Measurements from ENCODE around the gene LIMA1.

DNA sequence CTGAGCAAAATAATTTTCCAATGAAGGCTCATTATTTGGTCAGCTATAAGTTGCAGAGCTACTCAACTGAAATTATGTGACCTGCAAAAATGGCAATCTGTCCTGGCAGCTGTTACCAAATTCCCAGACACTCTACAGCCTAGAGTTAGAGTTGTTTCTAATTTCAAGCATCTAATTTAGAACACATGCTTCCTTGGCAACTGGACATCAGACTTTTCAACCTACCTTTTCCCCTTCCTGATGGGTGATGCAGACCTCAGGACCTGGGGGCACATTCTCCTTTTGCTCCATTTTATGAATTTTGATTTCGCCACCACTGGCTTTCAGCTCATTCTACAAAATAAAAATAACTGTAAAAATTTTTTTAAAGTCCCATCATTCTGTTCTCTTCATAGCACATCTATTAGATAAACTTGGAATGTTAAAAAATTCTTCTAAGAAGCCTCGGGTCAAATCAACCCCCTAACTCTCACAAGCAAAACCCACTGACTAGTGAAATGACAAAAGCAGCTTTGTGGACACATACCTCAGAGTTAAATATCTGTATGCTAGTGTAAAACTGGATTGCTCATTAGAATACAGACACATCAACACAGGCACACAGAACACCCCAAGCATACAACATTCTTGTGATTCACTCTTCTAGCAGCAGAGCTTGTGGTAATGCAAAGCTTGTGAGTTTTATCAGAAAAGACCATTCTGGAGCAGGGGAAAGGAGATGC lies 82.6 kb downstream of the LIMA1 start:
- TF ChIP-seq POLR2A (IDR thresholded peaks at IDR 0.05; ENCODE audit: low read depth) = no peak
- TF ChIP-seq, protein P1, sequence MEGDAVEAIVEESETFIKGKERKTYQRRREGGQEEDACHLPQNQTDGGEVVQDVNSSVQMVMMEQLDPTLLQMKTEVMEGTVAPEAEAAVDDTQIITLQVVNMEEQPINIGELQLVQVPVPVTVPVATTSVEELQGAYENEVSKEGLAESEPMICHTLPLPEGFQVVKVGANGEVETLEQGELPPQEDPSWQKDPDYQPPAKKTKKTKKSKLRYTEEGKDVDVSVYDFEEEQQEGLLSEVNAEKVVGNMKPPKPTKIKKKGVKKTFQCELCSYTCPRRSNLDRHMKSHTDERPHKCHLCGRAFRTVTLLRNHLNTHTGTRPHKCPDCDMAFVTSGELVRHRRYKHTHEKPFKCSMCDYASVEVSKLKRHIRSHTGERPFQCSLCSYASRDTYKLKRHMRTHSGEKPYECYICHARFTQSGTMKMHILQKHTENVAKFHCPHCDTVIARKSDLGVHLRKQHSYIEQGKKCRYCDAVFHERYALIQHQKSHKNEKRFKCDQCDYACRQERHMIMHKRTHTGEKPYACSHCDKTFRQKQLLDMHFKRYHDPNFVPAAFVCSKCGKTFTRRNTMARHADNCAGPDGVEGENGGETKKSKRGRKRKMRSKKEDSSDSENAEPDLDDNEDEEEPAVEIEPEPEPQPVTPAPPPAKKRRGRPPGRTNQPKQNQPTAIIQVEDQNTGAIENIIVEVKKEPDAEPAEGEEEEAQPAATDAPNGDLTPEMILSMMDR (IDR thresholded peaks at IDR 0.05) = no peak
- TF ChIP-seq POLR2AphosphoS5 (IDR thresholded peaks at IDR 0.05) = no peak
- no peak for TF ChIP-seq EP300 (IDR thresholded peaks at IDR 0.05)
